ENCODE data around the gene MARCHF4. TPM values are rescaled to one million over a fixed set of nuclear protein-coding genes. Genes with fewer than 3 reads are reported as not detected.

Gene MARCHF4
- polyA plus RNA-seq, 1 donor (not counting 4 experiments of a cell fraction or from before 2014, with no cell fraction given) = 5.3 TPM

DNA sequence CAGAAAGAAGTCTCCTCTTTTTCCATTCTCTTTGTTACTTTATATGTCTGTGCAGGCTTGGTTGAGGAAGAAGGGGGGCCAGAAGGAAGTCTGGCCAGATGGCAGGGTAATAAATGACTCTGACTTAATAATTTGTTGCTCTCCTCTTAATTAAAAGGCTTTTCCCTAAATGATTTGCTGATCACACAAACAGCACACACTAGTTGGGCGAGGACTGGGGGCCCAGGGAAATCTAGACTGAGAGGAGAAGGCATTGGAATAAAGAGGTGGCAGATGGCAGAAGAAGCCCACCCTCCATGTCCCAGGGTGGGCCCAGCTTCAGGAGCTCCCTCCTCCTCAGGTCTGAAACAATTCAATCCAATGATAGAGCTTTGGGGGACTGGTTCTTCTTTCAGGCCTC is 27.3 kb upstream of the MARCHF4 start:
- Histone ChIP-seq H3K27me3 (ENCODE audit: control insufficient read depth, extremely low read depth, insufficient read depth, low read length) (no peaks in the 10 kb centered on the region), H3K36me3 (ENCODE audit: control insufficient read depth in 2 of 2, extremely low read depth in 1 of 2, insufficient read depth in 2 of 2, low read length in 2 of 2) (no peaks in the 10 kb centered on the region), H3K9me1 (ENCODE audit: control insufficient read depth, extremely low read depth, insufficient read depth, low read length) (no peaks in the 10 kb centered on the region), H2AFZ (ENCODE audit: control insufficient read depth, low read length) (no peak overlapping the region), H3K4me2 (ENCODE audit: control insufficient read depth, extremely low read depth, insufficient read depth, low read depth, low read length) (no peak overlapping the region), H3K4me3 (ENCODE audit: control insufficient read depth in 2 of 3, extremely low read depth in 1 of 3, insufficient read depth in 2 of 3, low read depth in 1 of 3, low read length in 3 of 3) (no peak overlapping the region), H3K79me2 (ENCODE audit: control insufficient read depth, insufficient read depth, low read length) (no peaks in the 10 kb centered on the region), H4K20me1 (ENCODE audit: control insufficient read depth, extremely low read depth, insufficient read depth, low read length) (no peaks in the 10 kb centered on the region), H3K27ac (ENCODE audit: control insufficient read depth, insufficient read depth, low read length) (no peak overlapping the region), H3K9me3 (ENCODE audit: control insufficient read depth, low read depth, low read length) (no peaks in the 10 kb centered on the region), H3K4me1 (ENCODE audit: control insufficient read depth, extremely low read depth, insufficient read depth, low read length) (no peaks in the 10 kb centered on the region), H3K9ac (ENCODE audit: control insufficient read depth, extremely low read depth, insufficient read depth, low read length) (no peak overlapping the region)
- DNase-seq (ENCODE audit: low read depth, low spot score) = no peak
- TF ChIP-seq EZH2 (IDR thresholded peaks at IDR 0.05; ENCODE audit: low read length) (no peak), CTCF (optimal IDR thresholded peaks at IDR 0.05 in 1 of 3, IDR thresholded peaks at IDR 0.05 in 1 of 3, conservative IDR thresholded peaks at IDR 0.05 in 1 of 3; ENCODE audit: extremely low read depth in 1 of 3, insufficient read depth in 2 of 3, low read length in 3 of 3) (no peak)
- dilution Hi-C loops (cut with MboI; ENCODE audit: extremely low pct_ligation_motif_present, low sequenced_read_pairs) = no loop called here
- FAIRE-seq = no peak

DNA sequence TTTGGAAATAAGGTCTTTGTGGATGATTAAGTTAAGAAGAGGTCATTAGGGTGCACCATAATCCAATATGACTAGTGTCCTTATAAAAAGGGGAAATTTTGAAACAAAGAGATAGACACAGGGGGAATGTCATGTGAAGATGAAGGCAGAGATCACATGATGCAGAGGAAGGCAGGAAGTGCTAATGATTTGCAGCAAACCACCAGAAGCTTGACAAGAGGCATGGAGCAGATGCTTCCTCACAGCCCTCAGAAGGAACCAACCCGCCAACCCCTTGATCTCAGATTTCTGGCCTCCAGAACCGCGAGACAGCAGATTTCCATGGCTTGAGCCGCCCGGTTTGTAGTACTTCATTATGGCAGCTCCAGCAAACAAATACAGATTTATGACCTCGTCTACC is 22.6 kb upstream of the MARCHF4 start:
- Histone ChIP-seq H3K79me2 (ENCODE audit: control insufficient read depth, insufficient read depth, low read length) (no peaks in the 10 kb centered on the region), H2AFZ (ENCODE audit: control insufficient read depth, low read length) (no peak overlapping the region), H3K4me3 (ENCODE audit: control insufficient read depth in 2 of 3, extremely low read depth in 1 of 3, insufficient read depth in 2 of 3, low read depth in 1 of 3, low read length in 3 of 3) (no peak overlapping the region), H3K4me1 (ENCODE audit: control insufficient read depth, extremely low read depth, insufficient read depth, low read length) (no peaks in the 10 kb centered on the region), H4K20me1 (ENCODE audit: control insufficient read depth, extremely low read depth, insufficient read depth, low read length) (no peaks in the 10 kb centered on the region), H3K27ac (ENCODE audit: control insufficient read depth, insufficient read depth, low read length) (no peak overlapping the region), H3K27me3 (ENCODE audit: control insufficient read depth, extremely low read depth, insufficient read depth, low read length) (no peaks in the 10 kb centered on the region), H3K4me2 (ENCODE audit: control insufficient read depth, extremely low read depth, insufficient read depth, low read depth, low read length) (no peak overlapping the region), H3K9ac (ENCODE audit: control insufficient read depth, extremely low read depth, insufficient read depth, low read length) (no peak overlapping the region), H3K36me3 (ENCODE audit: control insufficient read depth in 2 of 2, extremely low read depth in 1 of 2, insufficient read depth in 2 of 2, low read length in 2 of 2) (no peaks in the 10 kb centered on the region), H3K9me1 (ENCODE audit: control insufficient read depth, extremely low read depth, insufficient read depth, low read length) (no peaks in the 10 kb centered on the region), H3K9me3 (ENCODE audit: control insufficient read depth, low read depth, low read length) (no peaks in the 10 kb centered on the region)
- FAIRE-seq = no peak
- TF ChIP-seq EZH2 (IDR thresholded peaks at IDR 0.05; ENCODE audit: low read length) (no peak), CTCF (optimal IDR thresholded peaks at IDR 0.05 in 1 of 3, IDR thresholded peaks at IDR 0.05 in 1 of 3, conservative IDR thresholded peaks at IDR 0.05 in 1 of 3; ENCODE audit: extremely low read depth in 1 of 3, insufficient read depth in 2 of 3, low read length in 3 of 3) (no peak)
- dilution Hi-C loops (cut with MboI; ENCODE audit: extremely low pct_ligation_motif_present, low sequenced_read_pairs) = no loop called here
- no peak for DNase-seq (ENCODE audit: low read depth, low spot score)
